Fibroblast of lung (primary cell): Measurements from ENCODE around the gene ORAI1. TPM values are rescaled to one million over a fixed set of nuclear protein-coding genes. Genes with fewer than 3 reads are reported as not detected.

Experiments used
- DNase-seq, 2 donors: peaks; one replicate each; pipeline versions ENCODE4 v3.0.0 to v3.0.0-alpha.2; 2010; ENCODE audit warnings: low read depth in 2 of 2
- H2AFZ ChIP-seq: 2 replicates; pipeline ENCODE4 v1.5.1; 2012; ENCODE audit warnings: low read length, control low read depth, inconsistent platforms
- H3K27ac ChIP-seq: 2 replicates; pipeline ENCODE4 v1.5.1; 2011; ENCODE audit warnings: low read length, control low read depth; ENCODE audit not compliant: insufficient read depth
- H3K27me3 ChIP-seq: 2 replicates; pipeline ENCODE4 v1.5.1; 2011; ENCODE audit warnings: mild to moderate bottlenecking, low read length; ENCODE audit not compliant: control insufficient read depth, insufficient read depth
- H3K36me3 ChIP-seq: 2 replicates; pipeline ENCODE4 v1.5.1; 2011; ENCODE audit warnings: low read length; ENCODE audit not compliant: control insufficient read depth, insufficient read depth
- H3K4me1 ChIP-seq: 2 replicates; pipeline ENCODE4 v1.5.1; 2011; ENCODE audit warnings: low read length; ENCODE audit not compliant: control insufficient read depth, insufficient read depth; ENCODE audit errors: extremely low read depth
- H3K4me2 ChIP-seq: 2 replicates; pipeline ENCODE4 v1.5.1; 2011; ENCODE audit warnings: low read length, control low read depth; ENCODE audit not compliant: insufficient read depth; ENCODE audit errors: extremely low read depth
- H3K4me3 ChIP-seq, 4 experiments: fragments of 200-600 bp in 1 of 4; sonication (generic) in 1 of 4; replicated peaks in 1 of 4; 2 replicates each; pipeline ENCODE4 v1.5.1; 2011 to 2016; ENCODE audit warnings: low read length in 4 of 4, low read depth in 3 of 4, mild to moderate bottlenecking in 3 of 4, control low read depth in 2 of 4, inconsistent platforms in 1 of 4, mixed read lengths in 1 of 4; ENCODE audit not compliant: insufficient read depth in 1 of 4; ENCODE audit errors: control extremely low read depth in 1 of 4
- H3K79me2 ChIP-seq: 2 replicates; pipeline ENCODE4 v1.5.1; 2012; ENCODE audit warnings: mild to moderate bottlenecking, low read length, inconsistent platforms; ENCODE audit not compliant: control insufficient read depth, insufficient read depth
- H3K9ac ChIP-seq: 2 replicates; pipeline ENCODE4 v1.5.1; 2011; ENCODE audit warnings: mild to moderate bottlenecking, low read length, control low read depth; ENCODE audit not compliant: insufficient read depth
- H3K9me3 ChIP-seq: 2 replicates; pipeline ENCODE4 v1.5.1; 2012; ENCODE audit warnings: low read depth, low read length; ENCODE audit not compliant: control insufficient read depth, insufficient read depth
- H4K20me1 ChIP-seq: 2 replicates; pipeline ENCODE4 v1.5.1; 2011; ENCODE audit warnings: low read length; ENCODE audit not compliant: control insufficient read depth, insufficient read depth; ENCODE audit errors: extremely low read depth
- EZH2 ChIP-seq: IDR thresholded peaks from 2 replicates; pipeline ENCODE4 v1.5.1; 2012; ENCODE audit warnings: low read length, control low read depth, mild to moderate bottlenecking; ENCODE audit errors: missing control alignments
- polyA plus RNA-seq, 2 donors: library from polyadenylated mRNA; depleted of rRNA in 1 of 2; stranded (reverse) in 1 of 2; unstranded in 1 of 2; fragments of >200 nt; gene quantifications; 2 replicates each; pipeline ENCODE4 v1.2.1, GENCODE V29; 2011 to 2012; ENCODE audit warnings: missing spikeins in 1 of 2
- total RNA-seq: library from RNA; depleted of rRNA; stranded (reverse); fragments of >200 nt; gene quantifications from 2 replicates; pipeline ENCODE4 v1.2.1, GENCODE V29; 2014
- TF ChIP-seq, protein P1 (sequence below), 2 donors: IDR thresholded peaks in 1 of 2; conservative IDR thresholded peaks in 1 of 2; 1 replicate in 1 of 2; 2 replicates in 1 of 2; pipeline ENCODE4 v1.5.1; 2011 to 2012; ENCODE audit warnings: low read length in 2 of 2, control low read depth in 1 of 2, inconsistent platforms in 1 of 2, low read depth in 1 of 2, mild to moderate bottlenecking in 1 of 2

Gene ORAI1
- total and polyA plus RNA-seq, 2 donors (not counting 1 experiment from before 2014, with no cell fraction given): 7.4 to 8.1 TPM

DNA sequence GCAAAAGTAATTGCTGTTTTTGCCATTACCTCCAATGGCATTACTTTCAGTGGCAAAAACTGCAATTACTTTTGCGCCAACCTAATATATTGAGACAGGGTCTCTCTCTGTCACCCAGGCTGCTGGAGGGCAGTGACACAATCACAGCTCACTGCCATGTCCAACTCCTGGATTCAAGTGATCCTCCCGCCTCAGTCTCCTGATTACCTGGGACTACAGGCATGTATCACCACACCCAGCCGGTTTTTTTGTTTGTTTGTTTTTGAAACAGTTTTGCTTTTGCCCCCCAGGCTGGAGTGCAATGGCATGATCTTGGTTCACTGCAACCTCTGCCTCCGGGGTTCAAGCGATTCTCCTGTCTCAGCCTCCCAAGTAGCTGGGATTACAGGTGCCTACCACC lies 29.8 kb upstream of the ORAI1 start:
- no peak for DNase-seq
- no peaks in the 10 kb centered on the region for H4K20me1 ChIP-seq
- H3K79me2 ChIP-seq: no peaks in the 10 kb centered on the region
- no peak overlapping the region for H2AFZ ChIP-seq
- no peaks in the 10 kb centered on the region for H3K9me3 ChIP-seq
- no peak overlapping the region for H3K4me3 ChIP-seq
- H3K9ac ChIP-seq: no peak overlapping the region
- no peaks in the 10 kb centered on the region for H3K36me3 ChIP-seq
- no peak overlapping the region for H3K27ac ChIP-seq
- TF ChIP-seq, protein P1, sequence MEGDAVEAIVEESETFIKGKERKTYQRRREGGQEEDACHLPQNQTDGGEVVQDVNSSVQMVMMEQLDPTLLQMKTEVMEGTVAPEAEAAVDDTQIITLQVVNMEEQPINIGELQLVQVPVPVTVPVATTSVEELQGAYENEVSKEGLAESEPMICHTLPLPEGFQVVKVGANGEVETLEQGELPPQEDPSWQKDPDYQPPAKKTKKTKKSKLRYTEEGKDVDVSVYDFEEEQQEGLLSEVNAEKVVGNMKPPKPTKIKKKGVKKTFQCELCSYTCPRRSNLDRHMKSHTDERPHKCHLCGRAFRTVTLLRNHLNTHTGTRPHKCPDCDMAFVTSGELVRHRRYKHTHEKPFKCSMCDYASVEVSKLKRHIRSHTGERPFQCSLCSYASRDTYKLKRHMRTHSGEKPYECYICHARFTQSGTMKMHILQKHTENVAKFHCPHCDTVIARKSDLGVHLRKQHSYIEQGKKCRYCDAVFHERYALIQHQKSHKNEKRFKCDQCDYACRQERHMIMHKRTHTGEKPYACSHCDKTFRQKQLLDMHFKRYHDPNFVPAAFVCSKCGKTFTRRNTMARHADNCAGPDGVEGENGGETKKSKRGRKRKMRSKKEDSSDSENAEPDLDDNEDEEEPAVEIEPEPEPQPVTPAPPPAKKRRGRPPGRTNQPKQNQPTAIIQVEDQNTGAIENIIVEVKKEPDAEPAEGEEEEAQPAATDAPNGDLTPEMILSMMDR (conservative IDR thresholded peaks at IDR 0.05 in 1 of 2, IDR thresholded peaks at IDR 0.05 in 1 of 2; ENCODE audit: low read depth in 1 of 2, low read length in 2 of 2): no peak
- TF ChIP-seq EZH2: no peak
- no peak overlapping the region for H3K4me2 ChIP-seq
- no peaks in the 10 kb centered on the region for H3K27me3 ChIP-seq
- no peaks in the 10 kb centered on the region for H3K4me1 ChIP-seq

DNA sequence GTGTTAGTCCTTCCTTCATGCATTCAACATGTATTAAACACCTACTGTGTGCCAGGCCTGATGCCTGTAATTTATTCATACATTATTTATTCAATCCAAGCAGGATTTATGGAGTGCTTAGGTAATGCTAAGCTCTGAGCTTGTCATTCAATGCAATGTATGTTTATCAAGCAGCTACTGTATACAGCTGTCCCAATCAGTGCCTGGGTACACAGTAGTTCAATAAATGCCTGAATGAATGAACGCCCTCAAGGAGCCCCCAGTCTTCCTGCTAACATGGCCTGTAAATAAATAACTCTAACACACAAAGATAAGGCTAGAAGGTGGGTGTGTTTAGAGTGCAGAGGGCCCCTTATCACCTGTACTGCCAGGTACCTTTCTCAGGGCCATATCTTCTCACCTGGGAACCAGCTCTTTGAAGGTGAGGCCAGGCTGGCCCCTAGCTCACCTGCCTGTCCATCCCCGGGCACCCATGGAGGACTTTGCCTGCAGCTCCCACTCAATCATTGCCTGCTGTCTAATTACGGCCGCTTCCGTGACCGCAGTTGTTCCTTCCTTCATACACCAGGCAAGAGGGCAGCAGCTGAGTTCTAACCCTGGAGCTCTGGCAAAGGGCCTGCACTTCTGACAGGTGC lies 25.5 kb upstream of the ORAI1 start:
- Histone ChIP-seq H4K20me1 (no peaks in the 10 kb centered on the region), H3K9ac (no peak overlapping the region), H3K79me2 (no peaks in the 10 kb centered on the region), H3K9me3 (no peaks in the 10 kb centered on the region), H3K4me2 (no peak overlapping the region), H3K36me3 (no peaks in the 10 kb centered on the region), H3K4me1 (no peaks in the 10 kb centered on the region), H2AFZ (no peak overlapping the region), H3K4me3 (no peak overlapping the region), H3K27me3 (no peaks in the 10 kb centered on the region), H3K27ac (no peak overlapping the region)
- TF ChIP-seq EZH2: no peak
- TF ChIP-seq, protein P1 (conservative IDR thresholded peaks at IDR 0.05 in 1 of 2, IDR thresholded peaks at IDR 0.05 in 1 of 2; ENCODE audit: low read depth in 1 of 2, low read length in 2 of 2): no peak
- DNase-seq: no peak

DNA sequence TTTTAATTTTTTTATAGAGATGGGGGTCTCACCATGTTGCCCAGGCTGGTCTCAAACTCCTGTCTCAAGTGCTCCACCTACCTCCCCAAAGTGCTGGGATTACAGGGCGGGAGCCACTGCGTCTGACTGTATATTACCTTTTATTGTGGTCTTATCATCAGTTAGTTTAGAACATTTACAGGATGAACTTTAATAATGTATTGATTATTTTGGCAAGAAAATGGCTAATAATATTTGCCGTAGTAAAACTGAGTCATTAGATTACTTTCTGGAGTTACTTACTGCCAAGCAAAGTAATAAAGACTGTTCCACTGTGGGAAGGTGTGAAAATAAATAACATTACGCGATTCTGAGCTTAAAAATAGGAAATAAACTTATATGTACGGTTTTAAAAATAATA lies 23.6 kb upstream of the ORAI1 start:
- Histone ChIP-seq H3K9me3 (no peaks in the 10 kb centered on the region), H3K4me3 (no peak overlapping the region), H3K9ac (no peak overlapping the region), H3K27ac (no peak overlapping the region), H4K20me1 (no peaks in the 10 kb centered on the region), H3K4me2 (no peak overlapping the region), H3K36me3 (no peaks in the 10 kb centered on the region), H3K4me1 (no peaks in the 10 kb centered on the region), H3K27me3 (no peaks in the 10 kb centered on the region), H2AFZ (no peak overlapping the region), H3K79me2 (no peaks in the 10 kb centered on the region)
- no peak for TF ChIP-seq EZH2
- TF ChIP-seq, protein P1 (conservative IDR thresholded peaks at IDR 0.05 in 1 of 2, IDR thresholded peaks at IDR 0.05 in 1 of 2; ENCODE audit: low read depth in 1 of 2, low read length in 2 of 2): no peak
- DNase-seq: no peak
